ENCODE data around the gene PLOD2.

- TF ChIP-seq POLR2A (IDR thresholded peaks at IDR 0.05), result no peak
- TF ChIP-seq CTCF (IDR thresholded peaks at IDR 0.05), result no peak
Observed at GRCh38 chr3:146058241-146058640, 102.7 kb downstream of the PLOD2 start.
